GM19240 (cell line): ENCODE measurements around the gene HPN.
"Not testable (repeated sequence)": the region's sequence is repeated elsewhere in the genome, so short reads cannot be mapped to it uniquely, and the experiment has no call there.

ENCODE experiments used
- DNase-seq: peaks from one replicate; pipeline ENCODE4 v3.0.0; 2011; ENCODE audit warnings: low spot score; ENCODE audit not compliant: insufficient read length

HPN gene

GRCh38 chr19:35101949-35102348 is 60.4 kb downstream of the HPN start:
- DNase-seq, result not testable (repeated sequence)

GRCh38 chr19:35103614-35104013 is 62.1 kb downstream of the HPN start:
- not testable (repeated sequence) for DNase-seq

GRCh38 chr19:35104361-35104760 is 62.8 kb downstream of the HPN start:
- DNase-seq, result no peak

GRCh38 chr19:35105047-35105410 is 63.5 kb downstream of the HPN start:
- no peak for DNase-seq

- DNase-seq, result no peak
Observed at GRCh38 chr19:35105411-35106290, 64.1 kb downstream of the HPN start.

- no peak for DNase-seq
Observed at GRCh38 chr19:35106291-35106583, 64.7 kb downstream of the HPN start.

GRCh38 chr19:35106898-35107541 is 65.5 kb downstream of the HPN start:
- no peak for DNase-seq

- DNase-seq, result no peak
Observed at GRCh38 chr19:35107545-35107944, 66.0 kb downstream of the HPN start.

- no peak for DNase-seq
Observed at GRCh38 chr19:35108730-35109129, 67.2 kb downstream of the HPN start.

- DNase-seq, result no peak
Observed at GRCh38 chr19:35109395-35110112, 68.0 kb downstream of the HPN start.

GRCh38 chr19:35110974-35111373 is 69.5 kb downstream of the HPN start:
- DNase-seq, result no peak

- DNase-seq, result no peak
Observed at GRCh38 chr19:35112995-35113688, 71.6 kb downstream of the HPN start.

GRCh38 chr19:35114353-35115176 is 73.0 kb downstream of the HPN start:
- peak; percentile 84 for DNase-seq

GRCh38 chr19:35115177-35115951 is 73.8 kb downstream of the HPN start, which contains the start of gene FXYD3:
TSS of gene FXYD3 (plus strand) at chr19:35115823. CDS start at chr19:35119377, 3,554 bp downstream.
- DNase-seq, result no peak
